Stimulated activated CD4-positive, alpha-beta T cell treated with anti-CD3 and anti-CD28 coated beads, Interleukin-15, amount 100 ng/mL, for 1 hour (primary cell): ENCODE data around the gene LPO.

Experiments
- DNase-seq, 2 donors: peaks; one replicate each; pipeline ENCODE4 v3.0.0-alpha.2; 2020; ENCODE audit warnings: low read depth in 1 of 2, low spot score in 1 of 2

LPO gene

DNA sequence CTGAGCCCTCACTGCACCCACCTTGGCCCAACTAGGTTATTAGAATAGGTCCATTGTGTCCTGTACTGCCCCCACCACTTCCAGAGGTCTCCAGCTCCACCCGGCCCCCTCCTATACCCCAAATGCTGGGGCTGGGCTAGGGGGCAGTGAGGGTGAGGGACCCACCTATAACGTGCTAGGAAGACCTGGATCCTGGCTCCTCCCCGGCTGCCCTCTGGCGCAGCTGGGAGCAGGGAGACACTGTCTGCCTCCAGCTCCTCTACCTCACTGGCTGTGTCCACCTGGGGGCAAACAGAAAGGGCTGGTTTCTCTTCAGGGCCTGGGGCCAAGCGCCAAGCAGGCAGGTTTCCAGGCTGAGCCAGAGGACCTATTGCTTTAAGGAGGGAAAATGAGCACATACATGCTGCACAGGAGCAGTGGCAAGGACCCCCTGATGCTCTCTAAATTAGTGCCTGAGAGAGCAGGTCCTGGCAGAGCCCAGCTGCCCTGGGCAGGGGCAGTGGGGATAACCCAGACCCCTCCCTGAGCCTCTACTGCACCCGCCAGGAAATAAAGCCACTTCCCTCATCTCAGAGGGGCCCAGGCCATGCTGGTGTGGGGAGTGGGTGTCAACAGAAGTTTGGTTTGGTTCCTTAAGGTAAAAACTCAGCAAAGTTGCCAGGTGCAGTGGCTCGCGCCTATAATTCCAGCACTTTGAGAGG is 78.0 kb downstream of the LPO start:
- DNase-seq, result no peak

DNA sequence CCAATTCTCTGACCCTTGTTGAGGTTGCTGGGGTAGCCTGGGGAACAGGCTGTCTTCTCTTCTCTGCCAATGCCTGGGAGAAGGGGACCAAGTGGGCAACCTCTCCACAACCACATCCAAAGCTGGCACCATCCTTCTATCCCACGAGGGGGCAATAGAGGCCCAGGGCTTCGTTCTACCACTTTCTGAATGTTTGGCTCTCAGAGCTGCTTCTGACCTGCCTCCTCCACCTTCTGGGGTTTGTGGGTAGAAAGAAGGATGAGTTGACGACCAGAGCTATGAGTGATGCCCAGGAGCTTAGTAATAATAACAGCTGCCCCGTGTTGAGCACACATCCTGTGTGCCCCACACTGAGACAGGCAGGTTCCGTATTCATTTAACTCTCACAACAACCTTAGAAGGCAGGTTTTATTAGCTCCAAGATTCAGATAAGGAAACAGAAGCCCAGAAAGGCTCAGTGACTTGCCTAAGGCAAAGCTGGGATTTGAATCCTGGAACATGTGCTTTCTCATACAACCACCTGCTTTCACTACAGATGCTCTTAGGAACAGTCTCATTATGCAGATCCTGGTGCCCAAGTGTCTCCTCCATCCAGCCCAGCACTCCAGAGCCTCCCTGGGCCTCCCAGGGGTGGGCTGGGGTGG is 79.2 kb downstream of the LPO start:
- DNase-seq, result peak; percentile 50 to 62

DNA sequence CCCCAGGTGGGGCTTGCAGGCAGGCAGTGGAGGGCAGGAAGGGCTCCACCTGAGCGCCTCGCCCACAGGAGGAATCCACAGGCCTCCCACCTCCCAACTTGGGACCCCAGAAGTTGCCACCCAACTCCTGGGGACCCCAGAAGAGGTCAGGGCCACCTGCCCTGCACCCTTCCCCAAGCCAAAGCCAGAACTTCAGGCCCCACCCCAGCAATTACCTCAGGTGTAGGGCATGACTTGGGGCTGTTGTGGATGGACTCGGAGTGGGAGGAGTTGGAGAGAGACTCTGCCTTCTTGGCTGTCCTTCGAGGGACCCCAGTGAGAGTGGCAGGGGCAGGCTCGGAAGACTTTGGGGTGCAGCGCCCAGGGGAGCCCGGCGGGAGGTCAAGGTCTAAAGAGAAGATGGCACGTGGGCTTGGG is 79.7 kb downstream of the LPO start:
- no peak for DNase-seq
